Measurements from ENCODE around the gene SGMS2. TPM values are rescaled to one million over a fixed set of nuclear protein-coding genes. Genes with fewer than 3 reads are reported as not detected.

The SGMS2 gene
- total and polyA plus RNA-seq, 2 of the 13 experiments (the other 11 are each of a cell fraction or from before 2014, with no cell fraction given), result 1.2 to 1.7 TPM

DNA sequence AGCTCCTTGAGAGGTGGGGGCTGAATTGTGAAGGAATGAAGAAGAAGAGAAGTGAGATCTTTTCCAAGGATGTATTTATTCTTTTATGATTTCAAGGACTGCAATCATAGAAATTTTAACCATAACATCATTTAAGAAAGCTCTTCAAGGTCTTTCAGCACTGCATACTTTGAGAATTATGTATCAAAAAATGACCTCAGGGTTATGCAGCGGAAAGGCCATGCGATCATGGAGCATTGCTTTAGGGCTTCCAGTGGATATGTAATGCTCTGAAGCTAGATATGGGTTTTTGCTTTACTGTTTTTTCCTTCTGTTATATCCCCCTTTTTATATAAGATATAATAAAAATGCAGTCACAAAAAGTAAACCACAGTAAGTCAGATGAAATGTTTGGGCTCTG, 38.7 kb downstream of the SGMS2 start:
- POLR2A ChIA-PET, result no interaction called here
- H3K27me3 ChIP-seq (ENCODE audit: control insufficient read depth in 1 of 2, insufficient read depth in 2 of 2, low read length in 2 of 2), result no peaks in the 10 kb centered on the region
- CTCF ChIA-PET (ENCODE audit: low intra/inter-chr PET ratio, low total read pairs), result no interaction called here
- H3K79me2 ChIP-seq (ENCODE audit: insufficient read depth, low read length), result no peaks in the 10 kb centered on the region
- no peaks in the 10 kb centered on the region for H3K9me3 ChIP-seq (ENCODE audit: low read length)
- H3K4me3 ChIP-seq (replicated peaks in 1 of 3; ENCODE audit: insufficient read depth in 1 of 3, low read depth in 2 of 3, low read length in 3 of 3), result no peak overlapping the region
- H3K4me1 ChIP-seq (ENCODE audit: insufficient read depth, low read length), result peaks cover 9% of the 10 kb centered on the region
- 97% methylated on average over 2 of the region's 2 CpGs for WGBS (ENCODE audit: low lambda C conversion rate)
- FAIRE-seq, result no peak
- no peak overlapping the region for H3K4me2 ChIP-seq (ENCODE audit: low read depth, low read length)
- H4K20me1 ChIP-seq (ENCODE audit: insufficient read depth, low read length), result no peaks in the 10 kb centered on the region
- BruUV-seq (replicated peaks), result no TSS peak
- in situ Hi-C loops (cut with HindIII; ENCODE audit: extremely low pct_ligation_motif_present, low pct_unique_long_range_greater_than_20kb), result no loop called here
- intact Hi-C loops (cut with micrococcal nuclease; ENCODE audit: unreplicated experiment), result loop anchor here (5.0 kb wide), 2 partner anchors 36 to 56 kb away; no protein-coding TSS in a partner anchor
- no peak for TF ChIP-seq ZNF354B (CRISPR knock-in tag; IDR thresholded peaks at IDR 0.05)
- TF ChIP-seq NR2F2 (IDR thresholded peaks at IDR 0.05; ENCODE audit: borderline replicate concordance, low read depth), result no peak
- no peak overlapping the region for H3K9ac ChIP-seq (ENCODE audit: insufficient read depth, low read depth, low read length)
- ATAC-seq, result no peak
- H3K36me3 ChIP-seq (replicated peaks in 1 of 2; ENCODE audit: control insufficient read depth in 1 of 2, insufficient read depth in 2 of 2, low read length in 2 of 2), result no peaks in the 10 kb centered on the region
- H3K27ac ChIP-seq (ENCODE audit: extremely low read length, insufficient read depth, low read length), result no peak overlapping the region
- DNase-seq (ENCODE audit: low spot score), result no peak
- H2AFZ ChIP-seq (ENCODE audit: low read length), result no peak overlapping the region

- H3K9ac ChIP-seq (ENCODE audit: insufficient read depth, low read depth, low read length), result no peak overlapping the region
- intact Hi-C loops (cut with micrococcal nuclease; ENCODE audit: unreplicated experiment) (loop anchor here (5.0 kb wide), 2 partner anchors 37 to 57 kb away; no protein-coding TSS in a partner anchor), in situ Hi-C loops (cut with HindIII; ENCODE audit: extremely low pct_ligation_motif_present, low pct_unique_long_range_greater_than_20kb) (no loop called here)
- peaks cover 9% of the 10 kb centered on the region for H3K4me1 ChIP-seq (ENCODE audit: insufficient read depth, low read length)
- no peaks in the 10 kb centered on the region for H3K9me3 ChIP-seq (ENCODE audit: low read length)
- POLR2A ChIA-PET, result no interaction called here
- H3K4me2 ChIP-seq (ENCODE audit: low read depth, low read length), result no peak overlapping the region
- TF ChIP-seq NCOA2 (CRISPR knock-in tag; IDR thresholded peaks at IDR 0.05) (no peak), HNF4A (CRISPR knock-in tag; IDR thresholded peaks at IDR 0.05) (0 out of 2 replicates have a peak, but pooled peaks have one; percentile 9)
- no TSS peak for BruUV-seq (replicated peaks)
- no peaks in the 10 kb centered on the region for H4K20me1 ChIP-seq (ENCODE audit: insufficient read depth, low read length)
- DNase-seq (ENCODE audit: low spot score) (peak; percentile 52), FAIRE-seq (peak; percentile 64), ATAC-seq (peak; percentile 99)
- 38% methylated on average over 2 of the region's 2 CpGs for WGBS (ENCODE audit: low lambda C conversion rate)
- no peaks in the 10 kb centered on the region for H3K27me3 ChIP-seq (ENCODE audit: control insufficient read depth in 1 of 2, insufficient read depth in 2 of 2, low read length in 2 of 2)
- no peak overlapping the region for H3K4me3 ChIP-seq (replicated peaks in 1 of 3; ENCODE audit: insufficient read depth in 1 of 3, low read depth in 2 of 3, low read length in 3 of 3)
- H3K36me3 ChIP-seq (replicated peaks in 1 of 2; ENCODE audit: control insufficient read depth in 1 of 2, insufficient read depth in 2 of 2, low read length in 2 of 2), result no peaks in the 10 kb centered on the region
- no peak overlapping the region for H3K27ac ChIP-seq (ENCODE audit: extremely low read length, insufficient read depth, low read length)
- CTCF ChIA-PET (ENCODE audit: low intra/inter-chr PET ratio, low total read pairs), result no interaction called here
- no peak overlapping the region for H2AFZ ChIP-seq (ENCODE audit: low read length)
- H3K79me2 ChIP-seq (ENCODE audit: insufficient read depth, low read length), result no peaks in the 10 kb centered on the region
Observed at GRCh38 chr4:107863850-107864371, 39.2 kb downstream of the SGMS2 start.
